GM12878 (cell line): ENCODE results near the gene HSPA12A. TPM values are rescaled to one million over a fixed set of nuclear protein-coding genes. Genes with fewer than 3 reads are reported as not detected.

Experiments
- ATAC-seq: fragments of 200-7000 bp; cut with Tn5 transposase; 3 replicates; pipeline ENCODE4 v1.9.1; 2020; ENCODE audit warnings: mild to moderate bottlenecking, moderate library complexity
- BruUV-seq: library from RNA; stranded (reverse); fragments of 400-500 nt; replicated peaks from 2 replicates; lab custom pipeline; 2021; lab: Mats Ljungman, UMichigan
- CTCF ChIA-PET: fragments of 300-600 bp; sonication (Branson Sonifier 250); formaldehyde crosslinking; extraction: SDS; loops from one replicate; lab custom pipeline; 2021; ENCODE audit warnings: inconsistent platforms; lab: Yijun Ruan, JAX
- POLR2A ChIA-PET: fragments of 350-600 bp; formaldehyde crosslinking; extraction: SDS; loops from one replicate; lab custom pipeline; 2021; ENCODE audit warnings: inconsistent platforms; lab: Charles Lee
- RAD21 ChIA-PET: fragments of 300-600 bp; sonication (Branson Sonifier 250); formaldehyde crosslinking; loops from one replicate; lab custom pipeline; 2023; ENCODE audit warnings: antibody characterized with exemption; ENCODE audit not compliant: unreplicated experiment; lab: Charles Lee
- SMC1A ChIA-PET: fragments of 300-600 bp; sonication (Branson Sonifier 250); formaldehyde crosslinking; loops from one replicate; lab custom pipeline; 2023; ENCODE audit not compliant: unreplicated experiment, uncharacterized antibody; lab: Charles Lee
- DNase-seq: peaks from one replicate; pipeline ENCODE4 v3.0.0-alpha.2; 2011; ENCODE audit warnings: low read depth, low spot score
- FAIRE-seq: peaks from 3 replicates; lab custom pipeline; 2011; peaks lifted over from hg19 to GRCh38; lab: Jason Lieb, UNC
- H2AFZ ChIP-seq: 2 replicates; pipeline ENCODE4 v1.6.0; 2011; ENCODE audit warnings: low read depth, low read length, control low read depth; ENCODE audit not compliant: control insufficient read depth
- H3K27ac ChIP-seq: 2 replicates; pipeline ENCODE4 v1.5.1; 2011; ENCODE audit warnings: control low read depth; ENCODE audit not compliant: control insufficient read depth, insufficient read depth
- H3K27me3 ChIP-seq, 2 experiments: replicated peaks in 1 of 2; 2 replicates each; pipeline versions ENCODE4 v1.6.0 to v1.6.1; 2011; ENCODE audit warnings: low read length in 1 of 2; ENCODE audit not compliant: control insufficient read depth in 2 of 2, insufficient read depth in 2 of 2
- H3K36me3 ChIP-seq, 2 experiments: 2 replicates each; pipeline ENCODE4 v1.5.1; 2011; ENCODE audit warnings: low read length in 1 of 2; ENCODE audit not compliant: control insufficient read depth in 2 of 2, insufficient read depth in 2 of 2
- H3K4me1 ChIP-seq: 2 replicates; pipeline ENCODE4 v1.6.1; 2011; ENCODE audit warnings: mild to moderate bottlenecking, low read length, moderate library complexity, mixed read lengths; ENCODE audit not compliant: control insufficient read depth, insufficient read depth
- H3K4me2 ChIP-seq: 2 replicates; pipeline ENCODE4 v1.6.0; 2011; ENCODE audit warnings: control low read depth; ENCODE audit not compliant: control insufficient read depth, insufficient read depth
- H3K4me3 ChIP-seq: fragments of 200-600 bp; sonication (generic); 2 replicates; pipeline ENCODE4 v1.5.1; 2016
- H3K79me2 ChIP-seq: 2 replicates; pipeline ENCODE4 v1.6.0; 2011; ENCODE audit warnings: low read length; ENCODE audit not compliant: control insufficient read depth, insufficient read depth
- H3K9ac ChIP-seq: 2 replicates; pipeline ENCODE4 v1.8.0; 2011; ENCODE audit warnings: low read length, control low read depth, mixed read lengths; ENCODE audit not compliant: control insufficient read depth, insufficient read depth
- H3K9me3 ChIP-seq: replicated peaks from 3 replicates; pipeline ENCODE4 v1.5.1; 2011; ENCODE audit warnings: mild to moderate bottlenecking, low read length; ENCODE audit not compliant: control insufficient read depth, insufficient read depth
- H4K20me1 ChIP-seq: 2 replicates; pipeline ENCODE4 v1.6.0; 2011; ENCODE audit not compliant: control insufficient read depth, insufficient read depth
- ATF2 ChIP-seq: IDR thresholded peaks from 2 replicates; pipeline ENCODE4 v1.6.1; 2012; ENCODE audit warnings: low read length, inconsistent platforms
- ATF3 ChIP-seq: IDR thresholded peaks from 2 replicates; pipeline ENCODE4 v1.6.1; 2011; ENCODE audit warnings: low read depth, mild to moderate bottlenecking, low read length, moderate library complexity, borderline replicate concordance; ENCODE audit errors: extremely low read depth
- CBX5 ChIP-seq: sonication (generic); IDR thresholded peaks from 2 replicates; pipeline ENCODE4 v1.6.1; 2016; ENCODE audit warnings: low read depth, moderate library complexity, mild to moderate bottlenecking, inconsistent platforms
- CHD1 ChIP-seq: IDR thresholded peaks from 2 replicates; pipeline ENCODE4 v1.6.1; 2012; ENCODE audit warnings: low read depth, low read length, improper control_type of control experiment
- HDAC6 ChIP-seq: fragments of 200-600 bp; sonication (generic); IDR thresholded peaks from one replicate; pipeline ENCODE4 v1.8.0; 2017; ENCODE audit warnings: antibody characterized with exemption; ENCODE audit not compliant: unreplicated experiment
- RBBP5 ChIP-seq: fragments of 200-600 bp; sonication (generic); conservative IDR thresholded peaks from 2 replicates; pipeline ENCODE4 v1.6.1; 2016
- SMARCA5 ChIP-seq: fragments of 450-650 bp; IDR thresholded peaks from 2 replicates; pipeline ENCODE4 v1.6.1; 2017; ENCODE audit warnings: mild to moderate bottlenecking
- WGBS: methylation state at CpG from one replicate; pipeline ENCODE4 v1.1.6; 2016; ENCODE audit warnings: low lambda C conversion rate; ENCODE audit not compliant: insufficient replicate concordance, insufficient coverage; ENCODE audit errors: missing lambda C conversion rate; 5-methylcytosine and 5-hydroxymethylcytosine counted together
- in situ Hi-C: fragments of 300-500 bp; cut with MboI; formaldehyde crosslinking; loops from 9 replicates; pipeline ENCODE4 v1.14.3; 2018; ENCODE audit warnings: mixed read lengths
- intact Hi-C: fragments of 100-400 bp; cut with micrococcal nuclease; formaldehyde crosslinking; loops from one replicate; pipeline ENCODE4 v1.14.2; 2022; ENCODE audit not compliant: unreplicated experiment
- polyA plus RNA-seq, 11 experiments: library from polyadenylated mRNA; depleted of rRNA in 4 of 11; unstranded in 6 of 11; stranded (reverse) in 5 of 11; fragments of >200 nt; fragmentation: Nextera tagmentation in 4 of 11; fragmentation: Illumina TruSeq in 1 of 11; extraction: Ambion mirVana in 4 of 11; extraction: Trizol in 1 of 11; gene quantifications; 1 replicate in 1 of 11; 2 replicates in 10 of 11; pipeline versions ENCODE4 v1.2.1 to v1.2.3, GENCODE V29; 2011 to 2016; ENCODE audit warnings: inconsistent platforms in 2 of 11, missing spikeins in 2 of 11, low read depth in 1 of 11
- total RNA-seq, 4 experiments: library from RNA; depleted of rRNA in 3 of 4; stranded (reverse); fragments of >200 nt in 3 of 4; fragmentation: Illumina TruSeq in 1 of 4; extraction: Trizol in 1 of 4; gene quantifications; 2 replicates each; pipeline versions ENCODE4 v1.2.1 to v1.2.3, GENCODE V29; 2013 to 2021
- TF ChIP-seq, protein P1 (sequence below): IDR thresholded peaks from 2 replicates; pipeline ENCODE4 v1.6.1; 2011; ENCODE audit warnings: borderline replicate concordance, low read depth, mild to moderate bottlenecking, moderate library complexity, mixed read lengths, low read length; ENCODE audit not compliant: insufficient read depth; ENCODE audit errors: extremely low read length
- TF ChIP-seq, protein P2 (sequence below): fragments of 450-650 bp; IDR thresholded peaks from 2 replicates; pipeline ENCODE4 v1.6.1; 2017; ENCODE audit warnings: mild to moderate bottlenecking, low read depth, inconsistent platforms; ENCODE audit not compliant: poor library complexity, severe bottlenecking
- TF ChIP-seq, protein P3 (sequence below): fragments of 450-650 bp; IDR thresholded peaks from 2 replicates; pipeline ENCODE4 v1.6.1; 2017; ENCODE audit warnings: low read depth, mild to moderate bottlenecking, moderate library complexity
- TF ChIP-seq, protein P4 (sequence below): IDR thresholded peaks from 2 replicates; pipeline ENCODE4 v1.6.1; 2011; ENCODE audit warnings: borderline replicate concordance, low read depth, mild to moderate bottlenecking, moderate library complexity, low read length; ENCODE audit not compliant: insufficient read depth, poor library complexity, severe bottlenecking

The HSPA12A gene
- total and polyA plus RNA-seq, 10 of the 15 experiments (the other 5 are each of a cell fraction or from before 2014, with no cell fraction given) = 0.90 to 20.2 (median 2.8) TPM

DNA sequence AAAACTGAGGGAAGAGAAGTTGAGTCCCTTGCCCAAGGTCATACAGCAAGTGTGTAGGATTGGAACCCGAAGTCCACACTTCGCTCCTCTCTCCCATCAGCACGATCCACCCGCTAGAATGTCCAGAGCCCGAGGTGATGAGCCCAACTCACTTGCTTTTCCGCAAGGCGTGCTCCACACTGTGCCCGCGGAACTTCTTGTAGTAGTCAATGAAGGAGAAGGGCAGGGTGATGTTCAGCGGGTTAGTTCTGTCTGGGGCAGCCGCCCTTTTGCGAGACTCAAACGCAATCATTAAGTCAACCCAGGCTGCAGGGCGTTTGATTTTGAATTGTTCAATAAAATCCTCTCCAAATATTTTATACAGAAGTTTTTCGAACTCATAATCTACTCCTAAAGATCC lies 63.0 kb downstream of the HSPA12A start:
- DNase-seq (no peak), FAIRE-seq (no peak), ATAC-seq (no peak)
- H3K4me2 ChIP-seq = no peak overlapping the region
- no peaks in the 10 kb centered on the region for H3K4me1 ChIP-seq
- in situ Hi-C loops = no loop called here
- intact Hi-C loops = no loop called here
- no peaks in the 10 kb centered on the region for H4K20me1 ChIP-seq
- no peaks in the 10 kb centered on the region for H3K9me3 ChIP-seq
- H3K79me2 ChIP-seq = no peaks in the 10 kb centered on the region
- TF ChIP-seq, protein P1, sequence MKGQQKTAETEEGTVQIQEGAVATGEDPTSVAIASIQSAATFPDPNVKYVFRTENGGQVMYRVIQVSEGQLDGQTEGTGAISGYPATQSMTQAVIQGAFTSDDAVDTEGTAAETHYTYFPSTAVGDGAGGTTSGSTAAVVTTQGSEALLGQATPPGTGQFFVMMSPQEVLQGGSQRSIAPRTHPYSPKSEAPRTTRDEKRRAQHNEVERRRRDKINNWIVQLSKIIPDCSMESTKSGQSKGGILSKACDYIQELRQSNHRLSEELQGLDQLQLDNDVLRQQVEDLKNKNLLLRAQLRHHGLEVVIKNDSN = no peak
- TF ChIP-seq, protein P2, sequence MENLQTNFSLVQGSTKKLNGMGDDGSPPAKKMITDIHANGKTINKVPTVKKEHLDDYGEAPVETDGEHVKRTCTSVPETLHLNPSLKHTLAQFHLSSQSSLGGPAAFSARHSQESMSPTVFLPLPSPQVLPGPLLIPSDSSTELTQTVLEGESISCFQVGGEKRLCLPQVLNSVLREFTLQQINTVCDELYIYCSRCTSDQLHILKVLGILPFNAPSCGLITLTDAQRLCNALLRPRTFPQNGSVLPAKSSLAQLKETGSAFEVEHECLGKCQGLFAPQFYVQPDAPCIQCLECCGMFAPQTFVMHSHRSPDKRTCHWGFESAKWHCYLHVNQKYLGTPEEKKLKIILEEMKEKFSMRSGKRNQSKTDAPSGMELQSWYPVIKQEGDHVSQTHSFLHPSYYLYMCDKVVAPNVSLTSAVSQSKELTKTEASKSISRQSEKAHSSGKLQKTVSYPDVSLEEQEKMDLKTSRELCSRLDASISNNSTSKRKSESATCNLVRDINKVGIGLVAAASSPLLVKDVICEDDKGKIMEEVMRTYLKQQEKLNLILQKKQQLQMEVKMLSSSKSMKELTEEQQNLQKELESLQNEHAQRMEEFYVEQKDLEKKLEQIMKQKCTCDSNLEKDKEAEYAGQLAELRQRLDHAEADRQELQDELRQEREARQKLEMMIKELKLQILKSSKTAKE = no peak
- TF ChIP-seq ATF3 (no peak), RBBP5 (no peak), SMARCA5 (no peak), CHD1 (no peak), HDAC6 (no peak), CBX5 (no peak), ATF2 (no peak)
- TF ChIP-seq, protein P3, sequence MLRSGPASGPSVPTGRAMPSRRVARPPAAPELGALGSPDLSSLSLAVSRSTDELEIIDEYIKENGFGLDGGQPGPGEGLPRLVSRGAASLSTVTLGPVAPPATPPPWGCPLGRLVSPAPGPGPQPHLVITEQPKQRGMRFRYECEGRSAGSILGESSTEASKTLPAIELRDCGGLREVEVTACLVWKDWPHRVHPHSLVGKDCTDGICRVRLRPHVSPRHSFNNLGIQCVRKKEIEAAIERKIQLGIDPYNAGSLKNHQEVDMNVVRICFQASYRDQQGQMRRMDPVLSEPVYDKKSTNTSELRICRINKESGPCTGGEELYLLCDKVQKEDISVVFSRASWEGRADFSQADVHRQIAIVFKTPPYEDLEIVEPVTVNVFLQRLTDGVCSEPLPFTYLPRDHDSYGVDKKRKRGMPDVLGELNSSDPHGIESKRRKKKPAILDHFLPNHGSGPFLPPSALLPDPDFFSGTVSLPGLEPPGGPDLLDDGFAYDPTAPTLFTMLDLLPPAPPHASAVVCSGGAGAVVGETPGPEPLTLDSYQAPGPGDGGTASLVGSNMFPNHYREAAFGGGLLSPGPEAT = no peak
- TF ChIP-seq, protein P4, sequence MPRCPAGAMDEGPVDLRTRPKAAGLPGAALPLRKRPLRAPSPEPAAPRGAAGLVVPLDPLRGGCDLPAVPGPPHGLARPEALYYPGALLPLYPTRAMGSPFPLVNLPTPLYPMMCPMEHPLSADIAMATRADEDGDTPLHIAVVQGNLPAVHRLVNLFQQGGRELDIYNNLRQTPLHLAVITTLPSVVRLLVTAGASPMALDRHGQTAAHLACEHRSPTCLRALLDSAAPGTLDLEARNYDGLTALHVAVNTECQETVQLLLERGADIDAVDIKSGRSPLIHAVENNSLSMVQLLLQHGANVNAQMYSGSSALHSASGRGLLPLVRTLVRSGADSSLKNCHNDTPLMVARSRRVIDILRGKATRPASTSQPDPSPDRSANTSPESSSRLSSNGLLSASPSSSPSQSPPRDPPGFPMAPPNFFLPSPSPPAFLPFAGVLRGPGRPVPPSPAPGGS = no peak
- no peak overlapping the region for H3K9ac ChIP-seq
- no peak overlapping the region for H2AFZ ChIP-seq
- BruUV-seq = no TSS peak
- no peak overlapping the region for H3K27ac ChIP-seq
- ChIA-PET SMC1A (no interaction called here), RAD21 (no interaction called here), CTCF (no interaction called here), POLR2A (no interaction called here)
- H3K27me3 ChIP-seq = no peaks in the 10 kb centered on the region; a peak in 1 of 4 replicates
- no peaks in the 10 kb centered on the region for H3K36me3 ChIP-seq
- no peak overlapping the region for H3K4me3 ChIP-seq
- WGBS = 53% methylated on average over 15 of the region's 15 CpGs
